GM19035 (cell line): ENCODE results near the gene LIPC.
"Not testable (repeated sequence)": the region's sequence is repeated elsewhere in the genome, so short reads cannot be mapped to it uniquely, and the experiment has no call there.

Experiments
- ATAC-seq: cut with Tn5 transposase; IDR thresholded peaks from one replicate; pipeline ENCODE4 v1.9.1; 2021; ENCODE audit not compliant: unreplicated experiment

LIPC gene

DNA sequence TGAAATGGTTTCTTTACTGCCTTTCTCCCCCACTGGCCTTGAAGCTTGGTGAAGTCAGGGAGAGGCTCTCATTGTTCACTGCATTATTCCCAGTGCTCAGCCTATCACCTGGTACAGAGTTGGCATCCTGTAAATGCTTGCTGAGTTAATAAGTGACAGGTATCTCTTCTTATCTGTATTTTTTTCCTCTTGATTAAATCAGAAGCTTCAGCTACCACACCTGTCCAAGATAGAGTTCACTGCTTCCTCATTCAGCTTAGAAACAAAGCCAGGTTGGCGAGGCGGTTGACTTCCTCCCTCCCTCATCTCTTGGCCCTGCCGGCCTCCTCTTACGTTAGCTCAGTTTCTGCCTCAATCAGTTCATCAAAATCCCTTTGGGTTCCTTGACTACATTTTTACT lies 142.8 kb downstream of the LIPC start:
- ATAC-seq = no peak

GRCh38 chr15:58575045-58575786 lies 143.4 kb downstream of the LIPC start:
- ATAC-seq = no peak

- no peak for ATAC-seq
Observed at GRCh38 chr15:58576657-58577056, 144.9 kb downstream of the LIPC start.

DNA sequence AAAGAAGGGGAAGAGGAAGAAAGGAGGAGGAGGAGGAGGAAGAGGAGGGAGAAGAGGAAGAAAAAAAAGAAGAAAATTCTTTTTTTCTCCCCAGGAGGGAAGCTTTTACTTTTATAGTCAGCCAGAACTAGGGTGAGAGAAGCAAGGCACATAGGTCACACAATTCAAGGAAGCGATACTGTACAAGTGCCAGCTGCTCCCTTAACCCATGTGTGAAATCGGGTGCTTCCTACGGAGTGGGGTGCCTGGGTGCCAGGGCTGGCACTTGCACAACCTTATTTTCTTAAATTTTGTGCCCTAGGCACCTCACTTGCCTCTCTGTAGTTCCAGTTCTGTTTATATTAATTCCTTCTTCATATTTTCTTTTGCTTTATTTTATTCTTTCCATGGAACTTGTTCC lies 150.4 kb downstream of the LIPC start:
- no peak for ATAC-seq

- no peak for ATAC-seq
Observed at GRCh38 chr15:58583171-58583908, 151.5 kb downstream of the LIPC start.

DNA sequence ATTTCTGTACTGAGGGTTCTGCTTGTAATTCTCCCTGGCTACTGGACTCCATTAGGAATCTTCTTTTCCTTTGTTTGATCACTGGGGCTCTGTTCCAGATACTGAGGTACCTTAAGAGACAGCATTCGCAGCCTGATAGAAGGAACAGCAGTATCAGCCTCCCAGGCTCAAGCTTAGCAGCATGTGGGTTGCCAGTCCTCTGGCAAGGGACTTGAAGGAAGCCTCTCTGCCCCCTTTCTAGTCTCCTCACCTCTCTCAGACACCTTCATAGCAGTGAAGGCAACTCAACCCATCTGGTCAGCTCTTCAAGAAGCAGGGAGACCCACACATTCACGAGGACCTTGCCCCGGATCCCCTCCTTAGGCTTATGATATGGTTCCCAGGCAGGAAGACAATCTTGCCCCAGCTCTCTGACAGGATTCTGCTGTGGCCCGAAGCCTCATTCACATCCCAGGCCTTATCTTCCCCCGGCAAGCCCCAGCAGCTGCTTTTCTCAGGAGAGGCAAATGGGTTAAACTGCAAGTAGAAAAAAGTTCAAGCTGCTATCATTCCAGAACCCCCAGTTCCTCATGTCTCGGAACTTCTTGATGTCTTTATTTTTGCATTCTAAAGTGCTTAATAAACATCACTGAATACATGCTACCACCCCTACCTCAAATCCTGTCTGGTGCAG lies 153.1 kb downstream of the LIPC start:
- no peak for ATAC-seq

DNA sequence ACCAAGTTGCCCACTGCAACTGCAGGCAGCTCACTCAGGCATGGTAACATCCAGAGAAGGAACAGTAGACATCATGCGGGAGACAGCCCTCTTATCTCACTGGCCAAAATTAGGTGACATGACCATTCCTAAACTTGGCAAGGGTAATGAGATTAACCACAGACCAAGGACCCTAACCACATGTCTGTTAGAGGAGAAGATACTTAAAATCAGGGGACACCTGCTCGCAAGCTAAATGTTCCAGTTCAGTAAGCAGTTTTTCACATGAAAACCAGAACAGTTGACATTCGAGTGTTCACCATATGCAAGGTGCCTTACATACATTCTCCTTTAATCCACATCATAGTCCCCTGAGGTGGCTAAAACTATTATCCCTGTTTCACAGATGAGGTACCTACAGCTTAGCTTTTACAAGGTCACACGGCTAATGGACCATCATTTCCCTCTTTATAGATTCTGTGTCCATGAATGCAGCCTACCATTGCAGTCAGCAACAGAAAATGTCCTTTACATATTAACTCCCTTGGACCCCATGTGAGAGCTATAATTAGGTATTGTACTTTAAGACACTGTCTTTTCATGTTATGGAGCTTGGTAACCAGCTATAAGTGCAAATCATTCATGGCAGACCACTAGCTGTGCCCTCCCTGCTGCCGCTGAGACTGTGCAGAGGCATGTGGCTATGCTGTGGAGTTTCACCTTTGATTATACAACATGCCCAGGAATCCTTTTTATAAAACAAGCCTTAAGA lies 154.1 kb downstream of the LIPC start:
- no peak for ATAC-seq

GRCh38 chr15:58587486-58587885 lies 155.7 kb downstream of the LIPC start:
- no peak for ATAC-seq

DNA sequence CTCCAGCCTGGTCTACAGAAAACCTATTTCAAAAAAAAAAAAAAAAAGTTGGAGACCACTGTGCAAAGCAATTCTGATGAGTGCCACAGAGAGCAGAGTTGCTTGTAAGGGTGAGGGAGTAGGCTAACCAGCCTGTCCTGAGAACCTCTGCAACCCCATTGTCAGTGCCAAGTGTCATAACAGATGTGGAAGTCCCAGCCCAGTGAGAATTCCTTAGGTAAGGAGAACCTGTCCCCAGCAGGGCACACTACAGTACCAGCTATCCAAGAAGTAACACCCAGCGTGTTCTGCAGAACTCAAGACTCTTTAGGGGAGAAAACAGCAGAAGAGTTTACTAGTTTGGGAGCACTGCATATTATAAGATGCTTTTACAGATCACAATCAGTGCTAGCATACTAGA lies 156.3 kb downstream of the LIPC start:
- ATAC-seq = no peak

DNA sequence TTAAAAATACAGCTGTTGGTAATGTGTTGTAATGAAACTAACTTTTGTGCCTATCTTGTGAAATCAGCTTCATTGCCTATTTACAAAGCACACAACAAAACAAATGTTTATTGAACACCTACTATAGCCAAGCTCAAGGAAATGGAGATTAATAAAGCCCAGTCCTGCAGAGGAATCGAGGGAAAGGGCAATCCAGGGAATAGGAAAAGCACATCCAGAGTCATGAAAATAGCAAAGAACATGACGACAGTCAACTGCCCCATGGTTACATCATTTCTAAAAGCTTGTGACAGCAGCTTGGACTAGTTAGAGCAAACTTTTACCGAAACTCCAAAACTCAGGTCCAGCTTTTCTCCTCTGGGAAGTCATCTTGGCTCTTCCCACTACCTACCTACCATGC lies 157.3 kb downstream of the LIPC start:
- no peak for ATAC-seq

DNA sequence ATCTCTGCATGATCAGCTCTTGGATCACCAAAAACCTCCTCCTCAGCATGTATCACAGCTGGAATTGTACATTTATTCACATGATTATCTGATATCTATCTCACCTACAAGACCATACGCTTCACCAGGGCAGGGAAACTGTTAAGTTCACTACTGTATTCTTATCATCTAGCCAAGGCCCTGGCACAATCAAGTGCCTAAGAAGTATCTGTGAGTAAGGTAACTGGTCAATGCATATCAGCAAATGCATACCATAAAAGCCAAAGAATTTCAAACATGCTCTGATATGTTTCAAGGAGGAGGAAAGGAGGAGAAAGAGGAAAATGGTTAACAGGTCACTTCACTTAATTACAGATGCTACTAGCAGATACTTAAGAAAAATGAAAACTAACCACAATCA lies 158.4 kb downstream of the LIPC start:
- no peak for ATAC-seq

DNA sequence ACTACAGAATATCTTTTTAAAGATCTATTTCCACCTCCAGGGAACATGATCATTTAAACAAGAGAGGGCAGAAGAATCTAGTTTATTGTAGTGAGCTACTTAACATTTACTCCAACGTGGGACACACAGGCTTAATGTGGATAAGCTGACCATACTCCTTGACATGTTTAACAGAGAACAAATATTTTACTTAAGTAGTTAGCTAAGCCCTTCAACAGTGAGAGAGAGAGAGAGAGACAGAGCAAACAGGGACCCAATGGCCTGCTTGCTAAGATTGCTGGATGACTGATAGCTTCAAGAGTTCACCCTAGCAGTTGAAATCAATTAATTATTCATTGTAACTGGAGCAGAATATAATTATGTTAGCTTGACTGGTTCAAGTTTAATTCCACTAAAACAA lies 159.1 kb downstream of the LIPC start:
- no peak for ATAC-seq

DNA sequence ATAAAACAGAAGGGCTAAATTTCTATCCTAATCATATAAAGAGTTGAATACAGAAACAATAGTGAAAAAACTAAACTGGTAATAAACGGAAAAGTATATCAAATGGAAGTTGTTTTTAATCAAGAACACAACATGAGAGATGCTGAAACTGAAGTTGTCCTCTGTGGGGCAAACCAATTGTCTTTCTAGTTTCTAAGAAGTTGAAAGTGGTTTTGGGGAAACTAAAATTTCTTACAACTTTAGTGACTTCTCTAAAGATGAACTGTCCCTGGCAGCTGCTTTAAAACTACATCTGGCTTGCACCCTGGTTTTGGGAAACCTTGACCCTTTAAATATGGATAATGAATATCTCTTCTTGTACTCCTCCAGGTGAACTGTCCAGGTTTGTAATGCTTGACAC lies 162.1 kb downstream of the LIPC start:
- no peak for ATAC-seq

- no peak for ATAC-seq
Observed at GRCh38 chr15:58594898-58595297, 163.1 kb downstream of the LIPC start.

DNA sequence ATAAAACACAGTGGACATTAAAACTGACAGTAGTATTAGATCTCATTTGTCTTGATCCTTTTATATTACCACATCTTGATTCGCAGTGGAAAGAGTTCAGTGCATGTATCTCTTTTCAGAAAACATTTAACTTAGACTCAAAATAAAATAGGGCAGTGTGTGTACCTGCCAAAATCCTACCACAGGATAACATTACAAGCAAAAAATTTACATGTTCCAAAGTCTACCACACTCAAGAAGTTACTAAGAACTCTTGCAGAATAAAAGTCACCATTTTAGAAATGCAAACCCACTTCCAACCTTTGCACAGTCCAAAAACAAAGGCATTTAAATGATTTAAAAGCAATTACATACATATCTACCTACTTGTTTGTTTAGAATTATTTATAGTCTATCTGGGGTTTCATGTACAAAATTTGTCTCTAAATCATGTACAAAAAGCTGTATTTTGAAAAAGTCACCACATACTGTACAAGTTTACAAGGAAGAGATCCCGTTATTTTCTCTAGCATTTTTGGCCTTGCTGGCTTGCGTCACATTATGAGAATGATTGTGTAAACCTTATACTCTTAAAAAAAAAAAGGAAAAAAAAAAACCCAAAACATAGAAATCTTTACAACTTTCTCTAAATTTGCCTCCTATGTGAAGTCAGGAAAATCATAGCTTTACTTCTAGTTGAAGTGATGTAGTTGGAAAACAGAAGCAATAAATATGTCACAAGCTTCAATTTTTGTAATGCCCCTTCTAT lies 163.9 kb downstream of the LIPC start:
- ATAC-seq = no peak

GRCh38 chr15:58597943-58598828 lies 166.4 kb downstream of the LIPC start:
- no peak for ATAC-seq

GRCh38 chr15:58598829-58599210 lies 167.0 kb downstream of the LIPC start:
- no peak for ATAC-seq

DNA sequence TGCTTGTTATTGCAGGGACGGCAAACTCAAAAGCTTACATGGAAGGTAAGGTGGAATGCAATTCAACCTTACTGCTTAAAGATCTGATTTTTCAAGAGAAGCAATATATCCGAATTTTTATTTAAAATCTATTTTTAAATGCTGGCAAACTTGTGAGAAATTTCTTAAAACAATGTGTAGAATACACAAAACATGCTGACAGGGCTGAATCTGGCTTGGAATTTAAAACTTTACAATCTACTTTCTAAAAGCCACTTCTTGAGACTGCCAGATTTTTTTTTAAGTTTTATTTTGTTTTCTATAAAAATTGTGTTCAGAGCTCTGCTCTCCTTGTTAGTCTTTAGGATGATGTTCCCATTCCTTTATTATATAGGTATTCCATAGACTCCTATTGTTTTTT lies 171.0 kb downstream of the LIPC start:
- no peak for ATAC-seq

- not testable (repeated sequence) for ATAC-seq
Observed at GRCh38 chr15:58603927-58604326, 172.1 kb downstream of the LIPC start.

- no peak for ATAC-seq
Observed at GRCh38 chr15:58604455-58604923, 172.7 kb downstream of the LIPC start.
